Fibroblast of pulmonary artery (primary cell): ENCODE data around the gene KIF26B.
"Not testable (repeated sequence)": the region's sequence is repeated elsewhere in the genome, so short reads cannot be mapped to it uniquely, and the experiment has no call there.

Source experiments
- DNase-seq: peaks from one replicate; pipeline ENCODE4 v3.0.0-alpha.2; 2010; ENCODE audit warnings: low read depth
- H3K4me3 ChIP-seq: replicated peaks from 2 replicates; pipeline ENCODE4 v1.5.1; 2011; ENCODE audit warnings: low read depth, mild to moderate bottlenecking, control low read depth, low read length, moderate library complexity
- CTCF ChIP-seq: IDR thresholded peaks from 2 replicates; pipeline ENCODE4 v1.5.1; 2011; ENCODE audit warnings: mild to moderate bottlenecking, control low read depth, low read length, inconsistent platforms; ENCODE audit errors: missing control alignments

KIF26B gene

DNA sequence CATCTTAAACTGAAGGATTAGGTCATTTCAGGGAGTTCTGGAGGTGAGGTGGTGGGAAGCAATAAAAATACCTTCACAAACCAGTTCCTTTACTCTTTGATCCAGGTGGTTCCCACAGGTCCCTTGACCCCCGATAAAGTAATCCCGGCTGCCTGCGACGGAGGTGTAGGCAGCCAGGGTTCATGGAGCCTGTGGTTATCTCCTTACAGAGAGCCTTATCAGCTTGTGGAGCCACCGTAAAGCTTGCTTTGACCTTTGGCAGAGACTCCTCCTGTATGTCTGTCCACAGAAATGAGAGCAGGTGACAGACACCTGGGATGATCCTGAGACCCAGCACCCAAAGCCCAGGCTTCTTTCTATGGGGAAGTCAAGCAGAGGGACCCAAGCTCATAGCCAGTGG is 243.4 kb downstream of the KIF26B start:
- no peak for DNase-seq
- no peak overlapping the region for H3K4me3 ChIP-seq
- TF ChIP-seq CTCF = no peak

DNA sequence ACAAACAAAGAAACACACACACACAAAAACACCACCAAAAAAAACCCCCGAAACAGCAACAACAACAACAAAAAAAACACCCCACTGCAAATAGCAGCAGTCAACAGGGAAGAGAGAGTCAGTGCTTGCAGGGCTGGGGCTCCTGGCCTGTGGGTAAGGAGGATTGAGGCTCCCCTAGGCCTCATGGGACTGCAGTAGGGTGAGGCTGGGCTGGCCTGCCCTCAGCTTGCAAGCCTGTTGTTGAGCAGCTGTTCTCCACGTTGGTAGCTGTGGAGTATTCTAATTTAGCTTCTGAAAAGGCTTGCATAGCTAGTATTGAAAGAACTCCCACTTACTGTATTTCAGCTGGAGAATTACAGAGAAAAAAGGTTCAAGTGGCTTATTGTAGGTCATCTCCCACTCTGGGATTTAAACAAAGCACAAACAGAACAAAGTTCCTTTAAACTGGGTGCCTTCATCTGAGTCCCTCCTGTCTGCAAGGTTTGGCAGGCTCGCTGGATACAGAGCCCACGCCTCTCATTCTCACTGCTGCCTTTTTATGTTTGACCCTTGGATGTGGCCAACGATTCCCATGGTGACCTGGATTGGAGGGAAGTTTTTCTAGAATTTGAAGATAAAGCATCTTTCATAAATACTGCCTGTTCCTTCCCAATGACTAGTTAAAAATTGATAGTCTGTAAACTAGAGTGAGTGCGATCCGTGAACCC is 247.2 kb downstream of the KIF26B start:
- no peak overlapping the region for H3K4me3 ChIP-seq
- no peak for TF ChIP-seq CTCF
- no peak for DNase-seq

DNA sequence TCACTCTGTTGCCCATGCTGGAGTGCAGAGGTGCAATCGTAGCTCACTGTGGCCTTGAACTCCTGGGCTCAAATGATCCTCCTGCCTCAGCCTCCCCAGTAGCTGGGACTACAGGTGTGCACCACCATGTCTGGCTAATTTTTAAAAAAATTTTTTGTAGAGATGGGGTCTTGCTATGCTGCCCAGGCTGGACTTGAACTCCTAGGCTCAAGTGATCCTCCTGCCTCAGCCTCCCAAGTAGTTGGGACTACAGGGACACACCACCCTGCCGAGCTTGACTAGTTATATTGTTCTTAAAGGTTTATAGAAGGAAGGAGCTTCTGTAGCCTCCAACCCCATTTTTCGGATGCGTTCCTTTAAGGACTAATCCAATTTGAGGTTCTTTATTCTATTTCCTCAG is 248.2 kb downstream of the KIF26B start:
- DNase-seq, H3K4me3 ChIP-seq: not testable (repeated sequence)

- TF ChIP-seq CTCF = no peak
- no peak overlapping the region for H3K4me3 ChIP-seq
- no peak for DNase-seq
These were observed 249.7 kb downstream of the KIF26B start for GRCh38 chr1:245404527-245404926.

GRCh38 chr1:245404952-245405351 is 250.2 kb downstream of the KIF26B start:
- no peak for DNase-seq
- no peak for TF ChIP-seq CTCF

GRCh38 chr1:245406426-245406825 is 251.6 kb downstream of the KIF26B start:
- no peak for TF ChIP-seq CTCF
- H3K4me3 ChIP-seq = no peak overlapping the region
- no peak for DNase-seq

More at GRCh38 chr1:245404952-245405351, 250.2 kb downstream of the KIF26B start:
- H3K4me3 ChIP-seq = no peak overlapping the region

DNA sequence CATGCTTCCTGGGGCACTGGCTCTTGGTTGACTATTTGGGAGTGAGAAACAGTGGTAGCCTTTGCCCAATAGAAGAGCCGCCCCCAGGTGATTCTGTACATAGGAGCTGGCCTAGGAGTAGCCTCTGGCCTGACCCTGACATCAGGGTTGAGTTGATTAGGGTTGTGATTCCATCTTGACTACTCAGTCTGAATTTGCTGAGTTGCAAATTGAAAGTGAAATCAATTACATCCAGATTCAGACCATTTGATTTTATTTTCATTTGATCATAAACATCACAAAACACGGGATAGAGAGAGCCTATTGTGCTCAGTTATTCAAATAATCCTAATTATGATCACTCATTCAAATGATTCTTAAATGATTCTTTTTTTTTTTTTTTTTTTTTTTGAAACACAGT is 253.2 kb downstream of the KIF26B start:
- no peak for DNase-seq
- H3K4me3 ChIP-seq = no peak overlapping the region
- TF ChIP-seq CTCF = no peak
